Mesendoderm (in vitro differentiated cells): ENCODE data around the gene PKD2.

Experiments
- DNase-seq: peaks from one replicate; pipeline ENCODE4 v3.0.0; 2013
- H2AK5ac ChIP-seq: 2 replicates; pipeline ENCODE4 v1.6.1; 2013; ENCODE audit warnings: low read length, inconsistent platforms
- H2BK120ac ChIP-seq: 2 replicates; pipeline ENCODE4 v1.6.1; 2013; ENCODE audit warnings: low read depth, mild to moderate bottlenecking, low read length, moderate library complexity, mixed read lengths
- H2BK15ac ChIP-seq: replicated peaks from 2 replicates; pipeline ENCODE4 v1.6.1; 2013; ENCODE audit warnings: low read depth, mild to moderate bottlenecking, moderate library complexity
- H2BK5ac ChIP-seq: 2 replicates; pipeline ENCODE4 v1.6.1; 2013; ENCODE audit warnings: low read length, inconsistent platforms
- H3K18ac ChIP-seq: 2 replicates; pipeline ENCODE4 v1.6.1; 2013; ENCODE audit warnings: mild to moderate bottlenecking, low read length, mixed read lengths
- H3K23ac ChIP-seq: one replicate; pipeline ENCODE4 v1.6.1; 2013; ENCODE audit warnings: low read length
- H3K27ac ChIP-seq: 2 replicates; pipeline ENCODE4 v1.5.1; 2013; ENCODE audit warnings: low read depth, mild to moderate bottlenecking, inconsistent platforms, low read length, moderate library complexity
- H3K27me3 ChIP-seq: 2 replicates; pipeline ENCODE4 v1.6.1; 2013; ENCODE audit warnings: low read length, control low read depth, mild to moderate bottlenecking, inconsistent platforms; ENCODE audit not compliant: insufficient read depth, poor library complexity
- H3K36me3 ChIP-seq: 2 replicates; pipeline ENCODE4 v1.6.1; 2013; ENCODE audit warnings: low read length, inconsistent platforms; ENCODE audit not compliant: control insufficient read depth, insufficient read depth
- H3K4ac ChIP-seq: one replicate; pipeline ENCODE4 v1.6.1; 2013; ENCODE audit warnings: low read depth, mild to moderate bottlenecking, low read length, moderate library complexity
- H3K4me1 ChIP-seq: 2 replicates; pipeline ENCODE4 v1.6.1; 2013; ENCODE audit warnings: low read depth, low read length, inconsistent platforms; ENCODE audit not compliant: control insufficient read depth
- H3K4me2 ChIP-seq: 2 replicates; pipeline ENCODE4 v1.6.1; 2013; ENCODE audit warnings: low read length
- H3K4me3 ChIP-seq: 2 replicates; pipeline ENCODE4 v1.5.1; 2013; ENCODE audit warnings: mild to moderate bottlenecking, low read length
- H3K56ac ChIP-seq: one replicate; pipeline ENCODE4 v1.6.1; 2013; ENCODE audit warnings: low read length
- H3K79me1 ChIP-seq: 2 replicates; pipeline ENCODE4 v1.6.1; 2013; ENCODE audit warnings: low read length, inconsistent platforms
- H3K79me2 ChIP-seq: 2 replicates; pipeline ENCODE4 v1.6.1; 2013; ENCODE audit warnings: mild to moderate bottlenecking, low read length; ENCODE audit not compliant: control insufficient read depth, insufficient read depth
- H3K9ac ChIP-seq: 2 replicates; pipeline ENCODE4 v1.6.1; 2013; ENCODE audit warnings: low read length, inconsistent platforms
- H4K5ac ChIP-seq: one replicate; pipeline ENCODE4 v1.6.1; 2013; ENCODE audit warnings: low read length
- H4K8ac ChIP-seq: one replicate; pipeline ENCODE4 v1.6.1; 2013; ENCODE audit warnings: low read depth, mild to moderate bottlenecking, control low read depth, low read length, moderate library complexity
- WGBS: extraction: QIAGEN DNeasy Blood & Tissue Kit; methylation state at CpG from one replicate; pipeline ENCODE4 v1.1.7; 2013; ENCODE audit warnings: low lambda C conversion rate, missing lambda C conversion rate; ENCODE audit not compliant: insufficient coverage; ENCODE audit errors: extremely low coverage; 5-methylcytosine and 5-hydroxymethylcytosine counted together

Gene PKD2

DNA sequence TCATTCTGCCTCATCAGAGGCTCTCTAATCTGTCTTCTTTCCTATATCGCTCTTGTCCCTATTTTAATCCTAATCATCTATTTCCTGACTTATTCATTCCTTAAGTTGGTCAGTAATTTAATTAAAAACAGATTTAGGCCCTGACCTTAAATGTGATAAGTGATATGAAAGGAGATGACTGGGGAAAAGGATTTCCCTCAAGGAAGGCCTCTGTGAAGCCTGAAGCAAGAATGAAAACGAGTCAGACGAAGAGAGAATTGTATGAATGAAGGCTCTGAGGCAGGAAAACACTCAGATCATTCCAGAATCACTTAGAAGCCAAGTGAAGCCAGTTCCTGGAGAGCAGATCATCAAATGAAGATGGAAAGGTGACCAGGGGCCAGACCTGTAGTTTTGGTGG is 22.1 kb downstream of the PKD2 start:
- H2BK15ac ChIP-seq = no peak overlapping the region
- H3K27me3 ChIP-seq = no peaks in the 10 kb centered on the region
- H2AK5ac ChIP-seq = no peak overlapping the region
- no peaks in the 10 kb centered on the region for H3K36me3 ChIP-seq
- H3K4me1 ChIP-seq = no peaks in the 10 kb centered on the region
- WGBS = no CpG with 5 or more reads among the region's 3 CpGs
- H3K9ac ChIP-seq = no peak overlapping the region
- no peak overlapping the region for H2BK5ac ChIP-seq
- H2BK120ac ChIP-seq = no peak overlapping the region
- no peak overlapping the region for H3K18ac ChIP-seq
- no peak overlapping the region for H3K23ac ChIP-seq
- H3K4me2 ChIP-seq = no peak overlapping the region
- no peak overlapping the region for H4K5ac ChIP-seq
- H3K4ac ChIP-seq = no peak overlapping the region
- DNase-seq = no peak
- no peak overlapping the region for H3K27ac ChIP-seq
- peaks cover 2% of the 10 kb centered on the region for H3K79me1 ChIP-seq
- no peak overlapping the region for H3K56ac ChIP-seq
- H4K8ac ChIP-seq = no peak overlapping the region
- no peak overlapping the region for H3K4me3 ChIP-seq
- peaks cover 2% of the 10 kb centered on the region for H3K79me2 ChIP-seq

DNA sequence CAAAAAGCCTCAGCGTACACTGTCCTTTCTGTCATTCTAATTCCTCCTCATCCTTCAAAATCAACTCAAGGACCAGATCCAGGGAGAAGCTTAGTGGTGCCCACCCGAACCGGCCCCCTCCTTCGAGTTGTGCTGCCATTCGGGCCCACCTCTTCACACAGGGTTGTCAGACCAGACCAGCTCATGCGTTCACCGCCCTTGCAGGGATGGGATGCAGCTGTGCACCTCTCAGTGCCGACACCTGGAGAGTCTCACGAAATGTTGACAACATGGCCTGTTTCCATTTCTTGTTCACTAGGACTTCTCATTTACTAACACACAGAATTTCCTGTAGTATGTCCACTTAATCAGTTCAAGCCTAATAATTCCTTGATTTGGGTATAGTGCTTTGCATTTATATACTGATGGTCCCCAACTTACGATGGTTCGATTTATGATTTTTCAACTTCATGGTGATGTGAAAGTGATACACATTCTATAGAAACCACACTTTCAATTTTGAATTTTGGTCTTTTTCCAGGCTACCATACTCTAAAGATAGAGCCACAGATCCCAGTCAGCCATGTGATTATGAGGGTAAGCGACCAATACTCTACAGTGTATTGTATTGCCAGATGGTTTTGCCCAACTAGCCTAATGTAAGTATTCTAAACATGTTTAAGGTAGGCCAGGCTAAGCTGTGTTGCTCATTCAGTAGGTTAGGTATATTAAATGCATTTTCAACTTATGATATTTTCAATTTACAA is 23.3 kb downstream of the PKD2 start:
- H3K36me3 ChIP-seq = no peaks in the 10 kb centered on the region
- 100% methylated on average over 1 of the region's 12 CpGs for WGBS
- DNase-seq = no peak

DNA sequence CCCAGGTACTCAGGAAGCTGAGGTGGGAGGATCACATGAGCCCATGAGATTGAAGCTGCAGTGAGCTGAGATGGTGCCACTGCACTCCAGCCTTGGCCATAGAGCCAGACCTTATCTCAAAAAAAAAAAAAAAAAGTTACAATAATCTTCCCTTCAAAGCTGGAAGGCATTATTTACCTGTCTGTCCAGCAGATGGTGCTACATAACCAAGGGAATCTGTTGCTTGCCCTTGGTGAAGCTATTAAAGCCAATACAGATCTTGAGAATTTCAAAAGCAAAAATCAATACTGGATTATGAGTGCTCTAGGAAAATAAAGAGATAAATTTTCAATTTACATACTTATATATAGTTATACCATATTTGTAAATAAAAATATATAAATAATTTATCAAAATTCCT is 25.9 kb downstream of the PKD2 start:
- peaks cover 2% of the 10 kb centered on the region for H3K79me2 ChIP-seq
- no peak overlapping the region for H3K23ac ChIP-seq
- H3K56ac ChIP-seq = no peak overlapping the region
- no peak overlapping the region for H3K27ac ChIP-seq
- H2AK5ac ChIP-seq = no peak overlapping the region
- H2BK120ac ChIP-seq = no peak overlapping the region
- no peak overlapping the region for H3K4me2 ChIP-seq
- H4K8ac ChIP-seq = no peak overlapping the region
- H3K36me3 ChIP-seq = peaks cover 9% of the 10 kb centered on the region
- H3K4ac ChIP-seq = no peak overlapping the region
- no peak overlapping the region for H2BK15ac ChIP-seq
- no peaks in the 10 kb centered on the region for H3K27me3 ChIP-seq
- H3K79me1 ChIP-seq = peaks cover 2% of the 10 kb centered on the region
- H3K9ac ChIP-seq = no peak overlapping the region
- no peak overlapping the region for H3K18ac ChIP-seq
- H3K4me3 ChIP-seq = no peak overlapping the region
- DNase-seq = peak; percentile 78
- H2BK5ac ChIP-seq = no peak overlapping the region
- H3K4me1 ChIP-seq = no peaks in the 10 kb centered on the region
- H4K5ac ChIP-seq = no peak overlapping the region

More for the DNA sequence above, 23.3 kb downstream of the PKD2 start:
- peaks cover 2% of the 10 kb centered on the region for H3K79me1 ChIP-seq
- H3K23ac ChIP-seq = no peak overlapping the region
- no peak overlapping the region for H4K5ac ChIP-seq
- H3K9ac ChIP-seq = no peak overlapping the region
- H2AK5ac ChIP-seq = no peak overlapping the region
- no peak overlapping the region for H2BK5ac ChIP-seq
- H4K8ac ChIP-seq = no peak overlapping the region
- no peak overlapping the region for H2BK120ac ChIP-seq
- H3K4me3 ChIP-seq = no peak overlapping the region
- H3K27me3 ChIP-seq = no peaks in the 10 kb centered on the region
- H3K79me2 ChIP-seq = peaks cover 2% of the 10 kb centered on the region
- H3K4me2 ChIP-seq = no peak overlapping the region
- H3K4ac ChIP-seq = no peak overlapping the region
- H2BK15ac ChIP-seq = no peak overlapping the region
- H3K4me1 ChIP-seq = no peaks in the 10 kb centered on the region
- H3K56ac ChIP-seq = no peak overlapping the region
- H3K27ac ChIP-seq = no peak overlapping the region
- H3K18ac ChIP-seq = no peak overlapping the region

DNA sequence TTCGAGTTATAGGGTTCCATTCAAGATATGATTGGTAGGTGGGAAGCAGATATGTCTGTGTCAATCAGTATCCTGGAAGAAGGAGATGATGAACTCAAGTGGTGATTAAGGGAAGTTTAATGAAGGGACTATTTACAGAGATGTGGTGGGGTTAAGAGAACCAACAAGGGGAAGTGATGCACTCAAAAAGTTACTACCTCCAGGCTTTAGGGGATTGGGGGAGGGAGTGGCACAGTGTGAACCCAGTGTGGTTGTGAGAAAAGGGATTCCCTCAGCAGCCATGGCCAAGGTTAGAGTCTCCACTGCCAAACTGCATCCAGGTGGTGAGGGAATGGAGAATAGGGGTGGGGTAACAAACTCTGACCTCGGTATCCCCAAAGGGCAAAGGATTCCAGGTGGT is 27.9 kb downstream of the PKD2 start:
- no peak overlapping the region for H3K4ac ChIP-seq
- no peak overlapping the region for H3K4me3 ChIP-seq
- no peak overlapping the region for H3K56ac ChIP-seq
- H3K4me2 ChIP-seq = no peak overlapping the region
- WGBS = no CpG with 5 or more reads among the region's 2 CpGs
- H2BK15ac ChIP-seq = no peak overlapping the region
- H3K79me1 ChIP-seq = peaks cover 2% of the 10 kb centered on the region
- H2BK5ac ChIP-seq = no peak overlapping the region
- no peak overlapping the region for H3K27ac ChIP-seq
- peaks cover 2% of the 10 kb centered on the region for H3K79me2 ChIP-seq
- no peak overlapping the region for H4K8ac ChIP-seq
- no peaks in the 10 kb centered on the region for H3K27me3 ChIP-seq
- no peaks in the 10 kb centered on the region for H3K4me1 ChIP-seq
- H3K9ac ChIP-seq = no peak overlapping the region
- H3K36me3 ChIP-seq = peaks cover 12% of the 10 kb centered on the region
- no peak overlapping the region for H3K18ac ChIP-seq
- no peak overlapping the region for H2AK5ac ChIP-seq
- H4K5ac ChIP-seq = no peak overlapping the region
- H3K23ac ChIP-seq = no peak overlapping the region
- no peak overlapping the region for H2BK120ac ChIP-seq
- no peak for DNase-seq

DNA sequence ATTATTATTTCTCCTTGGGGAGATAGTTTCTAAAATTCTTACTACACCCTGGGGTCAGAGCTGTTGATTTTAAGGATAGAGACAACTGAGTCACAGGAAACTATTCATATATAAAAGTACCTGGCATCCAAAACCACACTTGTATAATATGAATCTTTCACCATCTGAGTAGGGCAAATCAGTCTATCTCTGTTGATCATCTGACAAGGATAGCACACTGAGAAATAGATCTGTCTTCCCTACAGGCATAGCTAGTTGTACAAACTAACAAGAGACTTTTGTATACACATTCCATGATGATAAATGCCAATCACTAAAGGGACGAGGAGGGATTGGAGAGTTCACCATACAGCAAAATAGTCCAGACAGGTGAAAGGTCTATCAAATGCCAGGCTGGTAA is 30.0 kb downstream of the PKD2 start:
- Histone ChIP-seq H3K9ac (no peak overlapping the region), H3K4me3 (no peak overlapping the region), H3K79me2 (peaks cover 2% of the 10 kb centered on the region), H2BK5ac (no peak overlapping the region), H3K4me2 (no peak overlapping the region), H3K79me1 (peaks cover 2% of the 10 kb centered on the region), H3K18ac (no peak overlapping the region), H3K36me3 (peaks cover 18% of the 10 kb centered on the region), H3K4me1 (no peaks in the 10 kb centered on the region), H3K4ac (no peak overlapping the region), H2BK120ac (no peak overlapping the region), H4K5ac (no peak overlapping the region), H3K56ac (no peak overlapping the region), H2AK5ac (no peak overlapping the region), H3K23ac (no peak overlapping the region), H4K8ac (no peak overlapping the region), H3K27me3 (no peaks in the 10 kb centered on the region), H3K27ac (no peak overlapping the region), H2BK15ac (no peak overlapping the region)
- WGBS = no CpG with 5 or more reads among the region's 1 CpG
- no peak for DNase-seq

DNA sequence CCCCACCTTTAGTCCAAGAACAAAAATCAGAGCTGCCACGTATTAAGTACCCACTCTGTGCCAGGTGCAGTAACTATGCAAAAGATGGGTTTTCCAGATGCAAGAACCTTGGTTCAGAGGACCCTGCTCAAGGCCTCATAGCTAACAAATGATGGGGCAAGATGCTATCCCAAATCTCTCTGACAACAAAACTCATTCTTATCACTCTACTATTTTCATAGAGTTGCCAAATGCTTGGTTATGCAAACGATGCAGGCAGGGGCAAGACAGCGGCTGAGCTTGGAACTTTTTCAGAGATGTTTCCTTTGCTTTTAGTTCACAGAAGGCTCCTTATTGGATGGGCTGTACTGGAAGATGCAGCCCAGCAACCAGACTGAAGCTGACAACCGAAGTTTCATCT is 30.5 kb downstream of the PKD2 start:
- DNase-seq = no peak
- Histone ChIP-seq H3K27me3 (no peaks in the 10 kb centered on the region), H3K27ac (no peak overlapping the region), H2BK5ac (no peak overlapping the region), H2AK5ac (no peak overlapping the region), H3K56ac (no peak overlapping the region), H3K79me1 (peaks cover 2% of the 10 kb centered on the region), H2BK120ac (no peak overlapping the region), H4K5ac (no peak overlapping the region), H3K4me1 (no peaks in the 10 kb centered on the region), H2BK15ac (no peak overlapping the region), H3K36me3 (peaks cover 20% of the 10 kb centered on the region), H3K79me2 (peaks cover 2% of the 10 kb centered on the region), H3K23ac (no peak overlapping the region), H3K4me3 (no peak overlapping the region), H3K4me2 (no peak overlapping the region), H4K8ac (no peak overlapping the region), H3K18ac (no peak overlapping the region), H3K4ac (no peak overlapping the region), H3K9ac (no peak overlapping the region)
- WGBS = no CpG with 5 or more reads among the region's 4 CpGs
